Stimulated activated CD8-positive, alpha-beta memory T cell treated with anti-CD3 and anti-CD28 coated beads, Interleukin-7, amount 100 ng/mL, for 4 hours (primary cell): ENCODE results near the gene CENPK.
"Not testable (repeated sequence)": the region's sequence is repeated elsewhere in the genome, so short reads cannot be mapped to it uniquely, and the experiment has no call there.

Experiments used
- DNase-seq, 2 donors: peaks; one replicate each; pipeline ENCODE4 v3.0.0-alpha.2; 2020; ENCODE audit warnings: low read depth in 2 of 2

The CENPK gene

GRCh38 chr5:65562731-65563701 lies at the start of gene CENPK, which contains the start of gene PPWD1:
Gene CENPK, minus strand, starts transcription at chr5:65563168. Its CDS starts 8,261 bp downstream, at chr5:65554907.
Gene PPWD1, plus strand, starts transcription at chr5:65563296. Its CDS starts 15 bp downstream, at chr5:65563311.
- peak; percentile 91 to 92 for DNase-seq

GRCh38 chr5:65612298-65612907 lies 49.4 kb upstream of the CENPK start:
- no peak for DNase-seq

- no peak for DNase-seq
Measured at GRCh38 chr5:65611524-65611923, 48.6 kb upstream of the CENPK start.

GRCh38 chr5:65601761-65602160 lies 38.8 kb upstream of the CENPK start:
- not testable (repeated sequence) for DNase-seq

- DNase-seq, result no peak
Measured at GRCh38 chr5:65588694-65589093, 25.7 kb upstream of the CENPK start.

GRCh38 chr5:65577141-65577540 lies 14.2 kb upstream of the CENPK start:
- DNase-seq, result no peak

- no peak for DNase-seq
Measured at GRCh38 chr5:65570598-65571226, 7.7 kb upstream of the CENPK start.

GRCh38 chr5:65566505-65566904 lies 3.5 kb upstream of the CENPK start:
- DNase-seq, result no peak

- DNase-seq, result no peak
Measured at GRCh38 chr5:65563777-65564176, 809 bp upstream of the CENPK start.

- no peak for DNase-seq
Measured at GRCh38 chr5:65556718-65557117, 6.2 kb downstream of the CENPK start.

- no peak for DNase-seq
Measured at GRCh38 chr5:65556181-65556580, 6.8 kb downstream of the CENPK start.

- DNase-seq, result no peak
Measured at GRCh38 chr5:65555287-65555686, 7.7 kb downstream of the CENPK start.

GRCh38 chr5:65553941-65554340 lies 9.0 kb downstream of the CENPK start:
- no peak for DNase-seq

- DNase-seq, result no peak
Measured at GRCh38 chr5:65548281-65548680, 14.7 kb downstream of the CENPK start.

- DNase-seq, result no peak
Measured at GRCh38 chr5:65546141-65546540, 16.8 kb downstream of the CENPK start.

GRCh38 chr5:65544473-65544872 lies 18.5 kb downstream of the CENPK start:
- no peak for DNase-seq

- DNase-seq, result no peak
Measured at GRCh38 chr5:65539827-65540226, 23.1 kb downstream of the CENPK start.

GRCh38 chr5:65535529-65535987 lies 27.4 kb downstream of the CENPK start:
- no peak for DNase-seq

- no peak for DNase-seq
Measured at GRCh38 chr5:65530904-65531303, 32.1 kb downstream of the CENPK start.

- no peak for DNase-seq
Measured at GRCh38 chr5:65525726-65526125, 37.2 kb downstream of the CENPK start.

GRCh38 chr5:65512170-65512937 lies 50.6 kb downstream of the CENPK start:
- DNase-seq, result no peak

- no peak for DNase-seq
Measured at GRCh38 chr5:65508978-65509377, 54.0 kb downstream of the CENPK start.
